GM23338 (cell line): ENCODE data around the gene SPTBN4. TPM values are rescaled to one million over a fixed set of nuclear protein-coding genes. Genes with fewer than 3 reads are reported as not detected.

Experiments
- ATAC-seq: fragments of 200-7000 bp; cut with Tn5 transposase; 3 replicates; pipeline ENCODE4 v1.9.1; 2020
- DNase-seq: peaks from one replicate; pipeline ENCODE4 v3.0.0-alpha.2; 2015; ENCODE audit warnings: low spot score
- H2AFZ ChIP-seq: fragments of 200-600 bp; sonication (generic); 2 replicates; pipeline ENCODE4 v1.8.0; 2016; ENCODE audit warnings: antibody characterized with exemption, mild to moderate bottlenecking, moderate library complexity
- H3F3A ChIP-seq: fragments of 200-600 bp; sonication (generic); replicated peaks from 2 replicates; pipeline ENCODE4 v1.8.0; 2017; ENCODE audit warnings: antibody characterized with exemption, mixed run types, low read depth
- H3K27ac ChIP-seq: fragments of 200-600 bp; sonication (generic); 2 replicates; pipeline ENCODE4 v1.6.1; 2016; ENCODE audit warnings: low read depth
- H3K27me3 ChIP-seq: fragments of 200-600 bp; sonication (generic); 2 replicates; pipeline ENCODE4 v1.8.0; 2016; ENCODE audit warnings: mild to moderate bottlenecking, mixed run types, moderate library complexity; ENCODE audit not compliant: insufficient read depth
- H3K36me3 ChIP-seq: fragments of 200-600 bp; sonication (generic); 2 replicates; pipeline ENCODE4 v1.8.0; 2016; ENCODE audit warnings: mild to moderate bottlenecking; ENCODE audit not compliant: insufficient read depth
- H3K4me1 ChIP-seq: fragments of 200-600 bp; sonication (generic); 2 replicates; pipeline ENCODE4 v1.8.0; 2016; ENCODE audit warnings: mild to moderate bottlenecking, moderate library complexity; ENCODE audit not compliant: insufficient read depth
- H3K4me2 ChIP-seq: fragments of 200-600 bp; sonication (generic); 2 replicates; pipeline ENCODE4 v1.7.1; 2017; ENCODE audit warnings: mixed run types
- H3K4me3 ChIP-seq: fragments of 200-600 bp; sonication (generic); 2 replicates; pipeline ENCODE4 v1.6.1; 2016; ENCODE audit warnings: mixed run types
- H3K79me2 ChIP-seq: fragments of 200-600 bp; sonication (generic); replicated peaks from 2 replicates; pipeline ENCODE4 v1.8.0; 2017; ENCODE audit warnings: mild to moderate bottlenecking; ENCODE audit not compliant: insufficient read depth
- H3K9me2 ChIP-seq: fragments of 200-600 bp; sonication (generic); 2 replicates; pipeline ENCODE4 v1.8.0; 2017; ENCODE audit not compliant: insufficient read depth
- H4K20me1 ChIP-seq: fragments of 200-600 bp; sonication (generic); replicated peaks from 2 replicates; pipeline ENCODE4 v1.8.0; 2017; ENCODE audit warnings: mild to moderate bottlenecking; ENCODE audit not compliant: insufficient read depth
- H3K27ac Mint-ChIP-seq: 2 replicates; pipeline ENCODE4 v1.8.0; 2020; ENCODE audit warnings: inconsistent platforms, mild to moderate bottlenecking, moderate library complexity, mixed read lengths
- H3K27me3 Mint-ChIP-seq: 3 replicates; pipeline ENCODE4 v1.8.0; 2022; ENCODE audit warnings: low read depth, mild to moderate bottlenecking, moderate library complexity, mixed read lengths, inconsistent platforms; ENCODE audit not compliant: insufficient read depth, poor library complexity
- H3K36me3 Mint-ChIP-seq: 3 replicates; pipeline ENCODE4 v1.8.0; 2021; ENCODE audit warnings: low read depth, mild to moderate bottlenecking, inconsistent platforms, moderate library complexity, mixed read lengths
- H3K4me1 Mint-ChIP-seq: 3 replicates; pipeline ENCODE4 v1.8.0; 2020; ENCODE audit warnings: mild to moderate bottlenecking, inconsistent platforms, mixed read lengths
- H3K4me3 Mint-ChIP-seq: 3 replicates; pipeline ENCODE4 v1.8.0; 2021; ENCODE audit warnings: moderate library complexity, mild to moderate bottlenecking, inconsistent platforms, mixed read lengths
- H3K9me3 Mint-ChIP-seq: 3 replicates; pipeline ENCODE4 v1.8.0; 2020; ENCODE audit warnings: moderate library complexity, mild to moderate bottlenecking, inconsistent platforms, mixed read lengths
- POLR2AphosphoS5 ChIP-seq: IDR thresholded peaks from 2 replicates; pipeline ENCODE4 v1.6.1; 2016; ENCODE audit warnings: antibody characterized with exemption, low read depth
- REST ChIP-seq: IDR thresholded peaks from one replicate; pipeline ENCODE4 v1.6.1; 2018; ENCODE audit warnings: antibody characterized with exemption; ENCODE audit not compliant: unreplicated experiment
- ZNF114 ChIP-seq: fragments of 250-450 bp; sonication (Bioruptor Pico); IDR thresholded peaks from 2 replicates; pipeline ENCODE4 v1.5.0; 2020; ENCODE audit warnings: mild to moderate bottlenecking, moderate library complexity
- polyA plus RNA-seq: library from polyadenylated mRNA; unstranded; fragments of >200 nt; fragmentation: Nextera tagmentation; extraction: Ambion mirVana; gene quantifications from 2 replicates; pipeline ENCODE4 v1.2.1, GENCODE V29; 2016
- total RNA-seq: library from RNA; depleted of rRNA; stranded (reverse); fragments of >200 nt; shearing (Covaris generic); gene quantifications from 2 replicates; pipeline ENCODE4 v1.2.3, GENCODE V29; 2014
- TF ChIP-seq, protein P1 (sequence below), 2 experiments: fragments of 200-600 bp in 1 of 2; sonication (generic) in 1 of 2; conservative IDR thresholded peaks; 2 replicates each; pipeline versions ENCODE4 v1.5.1 to v1.6.1; 2016 to 2017; ENCODE audit warnings: antibody characterized with exemption in 2 of 2, low read depth in 2 of 2, mild to moderate bottlenecking in 2 of 2, moderate library complexity in 1 of 2
- TF ChIP-seq, protein P2 (sequence below): fragments of 250-450 bp; sonication (Bioruptor Pico); IDR thresholded peaks from 2 replicates; pipeline ENCODE4 v1.5.0; 2020; ENCODE audit warnings: mild to moderate bottlenecking, moderate library complexity
- TF ChIP-seq, protein P3 (sequence below): IDR thresholded peaks from 2 replicates; pipeline ENCODE4 v1.6.1; 2016; ENCODE audit warnings: antibody characterized with exemption

The SPTBN4 gene
- total and polyA plus RNA-seq, 2 experiments from 2014 or later, result 1.6 to 2.3 TPM

GRCh38 chr19:40502647-40503319, 36.0 kb downstream of the SPTBN4 start:
- no peaks in the 10 kb centered on the region for H3K4me1 ChIP-seq
- Mint-ChIP-seq H3K4me3 (no peak overlapping the region), H3K9me3 (no peaks in the 10 kb centered on the region), H3K36me3 (no peaks in the 10 kb centered on the region; the same call in 2 of the 3 replicates), H3K27me3 (peaks cover 20% of the 10 kb centered on the region), H3K4me1 (no peaks in the 10 kb centered on the region; the same call in 2 of the 3 replicates), H3K27ac (no peak overlapping the region)
- DNase-seq (peak; percentile 71), ATAC-seq (peak; percentile 90)
- H3K9me2 ChIP-seq, result no peaks in the 10 kb centered on the region
- TF ChIP-seq, protein P1, sequence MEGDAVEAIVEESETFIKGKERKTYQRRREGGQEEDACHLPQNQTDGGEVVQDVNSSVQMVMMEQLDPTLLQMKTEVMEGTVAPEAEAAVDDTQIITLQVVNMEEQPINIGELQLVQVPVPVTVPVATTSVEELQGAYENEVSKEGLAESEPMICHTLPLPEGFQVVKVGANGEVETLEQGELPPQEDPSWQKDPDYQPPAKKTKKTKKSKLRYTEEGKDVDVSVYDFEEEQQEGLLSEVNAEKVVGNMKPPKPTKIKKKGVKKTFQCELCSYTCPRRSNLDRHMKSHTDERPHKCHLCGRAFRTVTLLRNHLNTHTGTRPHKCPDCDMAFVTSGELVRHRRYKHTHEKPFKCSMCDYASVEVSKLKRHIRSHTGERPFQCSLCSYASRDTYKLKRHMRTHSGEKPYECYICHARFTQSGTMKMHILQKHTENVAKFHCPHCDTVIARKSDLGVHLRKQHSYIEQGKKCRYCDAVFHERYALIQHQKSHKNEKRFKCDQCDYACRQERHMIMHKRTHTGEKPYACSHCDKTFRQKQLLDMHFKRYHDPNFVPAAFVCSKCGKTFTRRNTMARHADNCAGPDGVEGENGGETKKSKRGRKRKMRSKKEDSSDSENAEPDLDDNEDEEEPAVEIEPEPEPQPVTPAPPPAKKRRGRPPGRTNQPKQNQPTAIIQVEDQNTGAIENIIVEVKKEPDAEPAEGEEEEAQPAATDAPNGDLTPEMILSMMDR (conservative IDR thresholded peaks at IDR 0.05; ENCODE audit: low read depth in 2 of 2), result peak; percentile 31 to 46; a peak in 3 of 4 replicates
- TF ChIP-seq, protein P2, sequence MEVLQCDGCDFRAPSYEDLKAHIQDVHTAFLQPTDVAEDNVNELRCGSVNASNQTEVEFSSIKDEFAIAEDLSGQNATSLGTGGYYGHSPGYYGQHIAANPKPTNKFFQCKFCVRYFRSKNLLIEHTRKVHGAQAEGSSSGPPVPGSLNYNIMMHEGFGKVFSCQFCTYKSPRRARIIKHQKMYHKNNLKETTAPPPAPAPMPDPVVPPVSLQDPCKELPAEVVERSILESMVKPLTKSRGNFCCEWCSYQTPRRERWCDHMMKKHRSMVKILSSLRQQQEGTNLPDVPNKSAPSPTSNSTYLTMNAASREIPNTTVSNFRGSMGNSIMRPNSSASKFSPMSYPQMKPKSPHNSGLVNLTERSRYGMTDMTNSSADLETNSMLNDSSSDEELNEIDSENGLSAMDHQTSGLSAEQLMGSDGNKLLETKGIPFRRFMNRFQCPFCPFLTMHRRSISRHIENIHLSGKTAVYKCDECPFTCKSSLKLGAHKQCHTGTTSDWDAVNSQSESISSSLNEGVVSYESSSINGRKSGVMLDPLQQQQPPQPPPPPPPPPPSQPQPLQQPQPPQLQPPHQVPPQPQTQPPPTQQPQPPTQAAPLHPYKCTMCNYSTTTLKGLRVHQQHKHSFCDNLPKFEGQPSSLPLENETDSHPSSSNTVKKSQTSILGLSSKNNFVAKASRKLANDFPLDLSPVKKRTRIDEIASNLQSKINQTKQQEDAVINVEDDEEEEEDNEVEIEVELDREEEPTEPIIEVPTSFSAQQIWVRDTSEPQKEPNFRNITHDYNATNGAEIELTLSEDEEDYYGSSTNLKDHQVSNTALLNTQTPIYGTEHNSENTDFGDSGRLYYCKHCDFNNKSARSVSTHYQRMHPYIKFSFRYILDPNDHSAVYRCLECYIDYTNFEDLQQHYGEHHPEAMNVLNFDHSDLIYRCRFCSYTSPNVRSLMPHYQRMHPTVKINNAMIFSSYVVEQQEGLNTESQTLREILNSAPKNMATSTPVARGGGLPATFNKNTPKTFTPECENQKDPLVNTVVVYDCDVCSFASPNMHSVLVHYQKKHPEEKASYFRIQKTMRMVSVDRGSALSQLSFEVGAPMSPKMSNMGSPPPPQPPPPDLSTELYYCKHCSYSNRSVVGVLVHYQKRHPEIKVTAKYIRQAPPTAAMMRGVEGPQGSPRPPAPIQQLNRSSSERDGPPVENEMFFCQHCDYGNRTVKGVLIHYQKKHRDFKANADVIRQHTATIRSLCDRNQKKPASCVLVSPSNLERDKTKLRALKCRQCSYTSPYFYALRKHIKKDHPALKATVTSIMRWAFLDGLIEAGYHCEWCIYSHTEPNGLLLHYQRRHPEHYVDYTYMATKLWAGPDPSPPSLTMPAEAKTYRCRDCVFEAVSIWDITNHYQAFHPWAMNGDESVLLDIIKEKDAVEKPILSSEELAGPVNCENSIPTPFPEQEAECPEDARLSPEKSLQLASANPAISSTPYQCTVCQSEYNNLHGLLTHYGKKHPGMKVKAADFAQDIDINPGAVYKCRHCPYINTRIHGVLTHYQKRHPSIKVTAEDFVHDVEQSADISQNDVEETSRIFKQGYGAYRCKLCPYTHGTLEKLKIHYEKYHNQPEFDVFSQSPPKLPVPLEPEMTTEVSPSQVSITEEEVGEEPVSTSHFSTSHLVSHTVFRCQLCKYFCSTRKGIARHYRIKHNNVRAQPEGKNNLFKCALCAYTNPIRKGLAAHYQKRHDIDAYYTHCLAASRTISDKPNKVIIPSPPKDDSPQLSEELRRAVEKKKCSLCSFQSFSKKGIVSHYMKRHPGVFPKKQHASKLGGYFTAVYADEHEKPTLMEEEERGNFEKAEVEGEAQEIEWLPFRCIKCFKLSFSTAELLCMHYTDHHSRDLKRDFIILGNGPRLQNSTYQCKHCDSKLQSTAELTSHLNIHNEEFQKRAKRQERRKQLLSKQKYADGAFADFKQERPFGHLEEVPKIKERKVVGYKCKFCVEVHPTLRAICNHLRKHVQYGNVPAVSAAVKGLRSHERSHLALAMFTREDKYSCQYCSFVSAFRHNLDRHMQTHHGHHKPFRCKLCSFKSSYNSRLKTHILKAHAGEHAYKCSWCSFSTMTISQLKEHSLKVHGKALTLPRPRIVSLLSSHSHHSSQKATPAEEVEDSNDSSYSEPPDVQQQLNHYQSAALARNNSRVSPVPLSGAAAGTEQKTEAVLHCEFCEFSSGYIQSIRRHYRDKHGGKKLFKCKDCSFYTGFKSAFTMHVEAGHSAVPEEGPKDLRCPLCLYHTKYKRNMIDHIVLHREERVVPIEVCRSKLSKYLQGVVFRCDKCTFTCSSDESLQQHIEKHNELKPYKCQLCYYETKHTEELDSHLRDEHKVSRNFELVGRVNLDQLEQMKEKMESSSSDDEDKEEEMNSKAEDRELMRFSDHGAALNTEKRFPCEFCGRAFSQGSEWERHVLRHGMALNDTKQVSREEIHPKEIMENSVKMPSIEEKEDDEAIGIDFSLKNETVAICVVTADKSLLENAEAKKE (CRISPR knock-in tag), result 0 out of 2 replicates have a peak, but pooled peaks have one; percentile 51
- TF ChIP-seq POLR2AphosphoS5 (no peak), REST (no peak), ZNF114 (CRISPR knock-in tag) (no peak)
- TF ChIP-seq, protein P3, sequence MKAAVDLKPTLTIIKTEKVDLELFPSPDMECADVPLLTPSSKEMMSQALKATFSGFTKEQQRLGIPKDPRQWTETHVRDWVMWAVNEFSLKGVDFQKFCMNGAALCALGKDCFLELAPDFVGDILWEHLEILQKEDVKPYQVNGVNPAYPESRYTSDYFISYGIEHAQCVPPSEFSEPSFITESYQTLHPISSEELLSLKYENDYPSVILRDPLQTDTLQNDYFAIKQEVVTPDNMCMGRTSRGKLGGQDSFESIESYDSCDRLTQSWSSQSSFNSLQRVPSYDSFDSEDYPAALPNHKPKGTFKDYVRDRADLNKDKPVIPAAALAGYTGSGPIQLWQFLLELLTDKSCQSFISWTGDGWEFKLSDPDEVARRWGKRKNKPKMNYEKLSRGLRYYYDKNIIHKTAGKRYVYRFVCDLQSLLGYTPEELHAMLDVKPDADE, result no peak
- no peaks in the 10 kb centered on the region for H4K20me1 ChIP-seq
- peaks cover 5% of the 10 kb centered on the region; the same call in 1 of the 2 replicates for H3K27me3 ChIP-seq
- H3F3A ChIP-seq, result no peaks in the 10 kb centered on the region
- H3K79me2 ChIP-seq, result no peaks in the 10 kb centered on the region
- no peak overlapping the region for H3K27ac ChIP-seq
- H3K4me2 ChIP-seq, result no peak overlapping the region
- no peak overlapping the region for H2AFZ ChIP-seq
- H3K36me3 ChIP-seq, result no peaks in the 10 kb centered on the region
- no peak overlapping the region for H3K4me3 ChIP-seq
